ENCODE measurements around the gene TRIM63. TPM values are rescaled to one million over a fixed set of nuclear protein-coding genes. Genes with fewer than 3 reads are reported as not detected.

Gene TRIM63
- total RNA-seq (2022; extraction: Qiagen RNA extraction; ENCODE audit: low read depth) = 0.43 to 0.85 TPM (median 0.60 TPM) in 5 replicates

GRCh38 chr1:26067432-26067911, at the start of gene TRIM63:
TRIM63 (minus strand) TSS chr1:26067630; CDS start chr1:26067494, 136 bp downstream.

GRCh38 chr1:26111530-26112406, 44.3 kb upstream of the TRIM63 start, which contains the start of gene PDIK1L:
PDIK1L (plus strand) TSS chr1:26111824; CDS start chr1:26114309, 2,485 bp downstream.

GRCh38 chr1:26045722-26046245, 21.6 kb downstream of the TRIM63 start, which contains the start of gene SLC30A2:
SLC30A2 (minus strand) TSS chr1:26046118; CDS start chr1:26045896, 222 bp downstream.

GRCh38 chr1:26021647-26022403, 45.6 kb downstream of the TRIM63 start, which contains the start of gene EXTL1:
EXTL1 (plus strand) TSS chr1:26021775; CDS start chr1:26022647, 872 bp downstream.

Other genes with a start within 250 kb of the TRIM63 start
- gene MTFR1L, start 247.7 kb downstream of the TRIM63 start, total RNA-seq (2022; extraction: Qiagen RNA extraction; ENCODE audit: low read depth) = 23.0 to 26.4 TPM (median 25.5 TPM) in 5 replicates
- gene AUNIP, start 208.2 kb downstream of the TRIM63 start, total RNA-seq (2022; extraction: Qiagen RNA extraction; ENCODE audit: low read depth) = 7.1 to 10.4 TPM (median 8.3 TPM) in 5 replicates
- gene PAQR7, start 191.9 kb downstream of the TRIM63 start, total RNA-seq (2022; extraction: Qiagen RNA extraction; ENCODE audit: low read depth) = 4.5 to 7.4 TPM (median 6.7 TPM) in 5 replicates
- 212 to 300 TPM (median 222 TPM) in 5 replicates for gene STMN1, start 161.2 kb downstream of the TRIM63 start, total RNA-seq (2022; extraction: Qiagen RNA extraction; ENCODE audit: low read depth)
- gene PAFAH2, start 69.6 kb downstream of the TRIM63 start, total RNA-seq (2022; extraction: Qiagen RNA extraction; ENCODE audit: low read depth) = 5.5 to 8.8 TPM (median 6.9 TPM) in 5 replicates
- gene EXTL1, start 45.9 kb downstream of the TRIM63 start, total RNA-seq (2022; extraction: Qiagen RNA extraction; ENCODE audit: low read depth) = 0.05 TPM in 1 of 5 replicates, not detected in the others
- gene SLC30A2, start 21.5 kb downstream of the TRIM63 start, total RNA-seq (2022; extraction: Qiagen RNA extraction; ENCODE audit: low read depth) = 0.09 to 0.31 TPM (median 0.25 TPM) in 5 replicates
- 1.2 to 3.1 TPM (median 1.6 TPM) in 5 replicates for gene PDIK1L, start 44.2 kb upstream of the TRIM63 start, total RNA-seq (2022; extraction: Qiagen RNA extraction; ENCODE audit: low read depth)
- 0.05 to 0.06 TPM in 2 of 5 replicates, not detected in the others for gene FAM110D, start 91.4 kb upstream of the TRIM63 start, total RNA-seq (2022; extraction: Qiagen RNA extraction; ENCODE audit: low read depth)
- not detected in 5 replicates for gene C1orf232, start 101.3 kb upstream of the TRIM63 start, total RNA-seq (2022; extraction: Qiagen RNA extraction; ENCODE audit: low read depth)
- 43.9 to 63.0 TPM (median 59.9 TPM) in 5 replicates for gene ZNF593, start 102.3 kb upstream of the TRIM63 start, total RNA-seq (2022; extraction: Qiagen RNA extraction; ENCODE audit: low read depth)
- gene ZNF593OS, start 104.2 kb upstream of the TRIM63 start, total RNA-seq (2022; extraction: Qiagen RNA extraction; ENCODE audit: low read depth) = not detected in 5 replicates
- 0.13 to 0.58 TPM (median 0.39 TPM) in 5 replicates for gene CNKSR1, start 109.9 kb upstream of the TRIM63 start, total RNA-seq (2022; extraction: Qiagen RNA extraction; ENCODE audit: low read depth)
- not detected in 5 replicates for gene CATSPER4, start 123.0 kb upstream of the TRIM63 start, total RNA-seq (2022; extraction: Qiagen RNA extraction; ENCODE audit: low read depth)
- 10.8 to 13.9 TPM (median 12.3 TPM) in 5 replicates for gene CEP85, start 166.6 kb upstream of the TRIM63 start, total RNA-seq (2022; extraction: Qiagen RNA extraction; ENCODE audit: low read depth)
- gene SH3BGRL3, start 212.5 kb upstream of the TRIM63 start, total RNA-seq (2022; extraction: Qiagen RNA extraction; ENCODE audit: low read depth) = 121 to 161 TPM (median 145 TPM) in 5 replicates
- 7.0 to 17.5 TPM (median 15.1 TPM) in 5 replicates for gene UBXN11, start 239.0 kb upstream of the TRIM63 start, total RNA-seq (2022; extraction: Qiagen RNA extraction; ENCODE audit: low read depth)

Measured in A549 treated with ZK216348 at 1 μM for 4 hours (cell line).